Muscle layer of colon (tissue), 2 donors: ENCODE results near the gene KRTAP2-1.
"Not testable (repeated sequence)": the region's sequence is repeated elsewhere in the genome, so short reads cannot be mapped to it uniquely, and the experiment has no call there.

ENCODE experiments used
- H3K27ac ChIP-seq: one replicate; pipeline ENCODE4 v1.7.0; 2013; ENCODE audit warnings: low read depth, mild to moderate bottlenecking, low read length, moderate library complexity
- H3K27me3 ChIP-seq, 2 donors: one replicate each; pipeline ENCODE4 v1.7.0; 2013; ENCODE audit warnings: low read length in 2 of 2, mild to moderate bottlenecking in 2 of 2; ENCODE audit not compliant: insufficient read depth in 2 of 2, control insufficient read depth in 1 of 2
- H3K36me3 ChIP-seq: one replicate; pipeline ENCODE4 v1.7.0; 2013; ENCODE audit warnings: mild to moderate bottlenecking, low read length; ENCODE audit not compliant: insufficient read depth
- H3K4me1 ChIP-seq: one replicate; pipeline ENCODE4 v1.7.0; 2013; ENCODE audit warnings: mild to moderate bottlenecking, low read length; ENCODE audit not compliant: insufficient read depth
- H3K4me3 ChIP-seq, 2 donors: one replicate each; pipeline ENCODE4 v1.7.0; 2013; ENCODE audit warnings: low read length in 2 of 2, low read depth in 1 of 2, mild to moderate bottlenecking in 1 of 2, moderate library complexity in 1 of 2
- H3K9ac ChIP-seq: one replicate; pipeline ENCODE4 v1.7.0; 2013; ENCODE audit warnings: low read length
- H3K9me3 ChIP-seq: one replicate; pipeline ENCODE4 v1.7.0; 2013; ENCODE audit warnings: mild to moderate bottlenecking, low read length
- donor health status: abdominal sarcoma.
- donor health status: Adenocarcinoma of cecum.

KRTAP2-1 gene

DNA sequence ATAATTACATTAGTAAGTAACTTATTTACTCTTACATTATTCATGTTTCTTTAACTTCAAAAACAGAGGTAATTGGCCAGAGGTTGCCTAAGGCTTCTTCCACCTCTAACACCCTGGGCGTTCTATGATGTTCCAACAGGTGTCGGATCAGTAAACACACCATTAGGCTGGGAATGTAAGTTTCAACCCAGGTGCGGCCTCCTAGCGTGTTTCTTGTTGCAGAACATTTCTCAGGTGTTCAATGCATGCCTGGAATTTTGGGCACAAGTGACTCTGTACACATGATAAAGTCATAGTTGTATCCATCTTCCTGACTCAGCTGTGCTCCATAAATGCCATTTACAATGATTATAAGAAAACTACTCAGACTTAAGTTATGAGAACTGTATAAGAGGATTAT, 6.9 kb upstream of the KRTAP2-1 start:
- Histone ChIP-seq H3K27ac (no peak overlapping the region), H3K9me3 (no peaks in the 10 kb centered on the region), H3K4me1 (no peaks in the 10 kb centered on the region), H3K4me3 (no peak overlapping the region), H3K36me3 (no peaks in the 10 kb centered on the region), H3K9ac (no peak overlapping the region), H3K27me3 (no peaks in the 10 kb centered on the region)

DNA sequence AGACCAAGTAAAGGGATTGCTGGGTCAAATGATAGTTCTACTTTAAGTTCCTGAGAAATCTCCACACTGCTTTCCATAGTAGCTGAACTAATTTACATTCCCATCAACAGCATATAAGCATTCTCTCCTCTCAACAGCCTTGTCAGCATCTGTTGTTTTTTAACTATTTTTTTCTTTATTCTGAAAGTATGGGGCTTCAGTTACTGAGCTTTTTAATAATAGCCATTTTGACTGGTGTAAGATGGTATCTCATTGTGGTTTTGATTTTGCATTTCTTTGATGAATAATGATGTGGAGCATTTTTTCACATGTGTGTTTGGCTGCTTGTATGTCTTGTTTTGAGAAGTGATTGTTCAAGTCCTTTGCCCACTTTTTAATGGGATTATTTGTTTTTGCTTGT, 5.5 kb upstream of the KRTAP2-1 start:
- Histone ChIP-seq H3K4me3 (no peak overlapping the region), H3K36me3 (no peaks in the 10 kb centered on the region)

GRCh38 chr17:41049110-41049509, 2.0 kb upstream of the KRTAP2-1 start:
- H3K27ac ChIP-seq, result no peak overlapping the region
- H3K9ac ChIP-seq, result no peak overlapping the region
- H3K4me3 ChIP-seq, result no peak overlapping the region
- no peaks in the 10 kb centered on the region for H3K36me3 ChIP-seq
- no peaks in the 10 kb centered on the region for H3K9me3 ChIP-seq
- no peaks in the 10 kb centered on the region for H3K4me1 ChIP-seq
- no peaks in the 10 kb centered on the region for H3K27me3 ChIP-seq

More for the DNA sequence above, 5.5 kb upstream of the KRTAP2-1 start:
- Histone ChIP-seq H3K9me3 (no peaks in the 10 kb centered on the region), H3K27ac (no peak overlapping the region), H3K9ac (no peak overlapping the region), H3K27me3 (no peaks in the 10 kb centered on the region), H3K4me1 (no peaks in the 10 kb centered on the region)

DNA sequence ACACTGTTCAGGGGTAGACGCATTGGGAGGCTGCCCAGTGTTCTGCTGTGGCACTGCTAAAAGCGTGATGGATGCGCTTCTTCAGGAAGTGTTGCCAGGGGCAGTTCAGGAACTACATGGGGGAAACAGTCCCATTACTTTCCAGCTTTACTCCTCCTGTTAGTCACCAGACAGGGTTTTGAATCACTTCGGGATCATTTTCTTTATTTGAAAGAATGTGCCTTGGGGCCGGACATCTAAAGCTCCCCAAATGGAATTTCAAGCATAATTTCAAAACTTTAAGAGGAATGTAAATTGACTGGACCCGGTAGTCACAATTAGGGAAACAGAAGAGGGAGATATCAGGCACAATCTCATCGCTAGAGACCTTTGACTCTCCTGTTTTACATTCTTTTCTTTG, 1.3 kb upstream of the KRTAP2-1 start:
- H3K4me3 ChIP-seq, result no peak overlapping the region
- no peaks in the 10 kb centered on the region for H3K36me3 ChIP-seq
- H3K9ac ChIP-seq, result no peak overlapping the region
- H3K27ac ChIP-seq, result no peak overlapping the region
- H3K27me3 ChIP-seq, result no peaks in the 10 kb centered on the region
- no peaks in the 10 kb centered on the region for H3K9me3 ChIP-seq
- H3K4me1 ChIP-seq, result no peaks in the 10 kb centered on the region

DNA sequence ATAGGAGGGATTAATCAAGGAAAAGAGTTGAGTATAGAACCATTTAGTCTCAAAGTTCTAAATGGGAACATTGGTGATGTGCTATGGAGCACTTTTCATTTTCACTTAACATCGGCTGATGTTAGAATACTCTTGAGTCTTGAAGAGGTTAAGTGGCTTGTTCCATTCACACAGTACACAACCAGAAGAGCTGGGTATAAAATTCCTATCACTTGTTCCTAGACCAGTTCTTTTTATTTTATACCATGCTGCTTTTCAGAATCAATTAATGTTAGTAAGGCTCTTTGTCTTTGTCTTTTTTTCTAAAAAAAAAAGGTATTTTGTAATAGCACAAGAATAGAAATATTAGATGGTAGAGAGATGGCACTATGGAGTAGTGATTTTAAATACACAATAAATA, 4.2 kb downstream of the KRTAP2-1 start:
- no peaks in the 10 kb centered on the region for H3K27me3 ChIP-seq
- no peaks in the 10 kb centered on the region for H3K9me3 ChIP-seq
- H3K4me1 ChIP-seq, result no peaks in the 10 kb centered on the region
- no peak overlapping the region for H3K9ac ChIP-seq
- H3K4me3 ChIP-seq, result no peak overlapping the region
- H3K36me3 ChIP-seq, result no peaks in the 10 kb centered on the region
- no peak overlapping the region for H3K27ac ChIP-seq

DNA sequence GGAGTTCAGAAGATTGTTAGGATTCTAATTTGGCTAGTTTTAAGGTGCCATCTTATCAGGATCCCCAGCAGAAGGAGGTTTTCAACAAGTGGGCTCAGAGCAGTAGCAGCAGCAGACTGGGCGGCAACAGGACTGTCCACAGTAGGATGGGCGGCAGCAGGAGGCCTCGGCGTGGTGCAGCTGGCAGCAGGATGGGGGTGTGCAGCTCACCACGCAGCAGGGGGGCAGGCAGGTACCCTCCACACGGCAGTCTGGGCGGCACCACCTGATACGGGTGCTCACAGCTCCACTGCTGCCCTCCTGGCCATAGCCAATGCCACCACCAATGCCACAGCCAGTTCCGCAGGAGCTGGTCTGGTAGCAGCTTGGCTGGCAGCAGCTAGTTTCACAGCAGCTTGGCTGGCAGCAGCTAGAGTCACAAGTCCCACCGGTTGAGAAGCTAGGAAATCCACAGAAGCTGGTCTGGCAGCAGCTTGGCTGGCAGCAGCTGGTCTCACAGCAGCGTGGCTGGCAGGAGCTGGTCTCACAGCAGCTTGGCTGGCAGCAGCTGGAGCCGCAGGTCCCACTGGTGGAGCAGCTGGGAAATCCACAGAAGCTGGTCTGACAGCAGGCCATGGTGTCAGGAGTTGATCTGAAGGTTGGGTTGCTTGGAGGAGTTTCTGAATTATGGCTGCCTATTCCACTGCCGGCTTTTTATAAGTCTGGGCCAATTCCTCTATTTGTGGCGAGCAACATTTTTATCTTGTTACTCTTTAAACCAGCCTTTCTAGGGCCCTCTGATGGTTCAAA, 6.1 kb downstream of the KRTAP2-1 start, which contains the start of gene KRTAP1-1:
Gene KRTAP1-1 (minus strand): TSS at position 668 of the 789 bp plus-strand sequence. CDS start 53 bp downstream, at position 615.
- not testable (repeated sequence) for H3K27ac ChIP-seq, H3K27me3 ChIP-seq, H3K4me3 ChIP-seq, H3K4me1 ChIP-seq, H3K9ac ChIP-seq, H3K36me3 ChIP-seq, H3K9me3 ChIP-seq

- Histone ChIP-seq H3K9me3 (no peaks in the 10 kb centered on the region), H3K27ac (no peak overlapping the region), H3K4me1 (no peaks in the 10 kb centered on the region), H3K9ac (no peak overlapping the region), H3K36me3 (no peaks in the 10 kb centered on the region), H3K4me3 (no peak overlapping the region), H3K27me3 (no peaks in the 10 kb centered on the region)
Observed at GRCh38 chr17:41037853-41038350, 9.2 kb downstream of the KRTAP2-1 start.

DNA sequence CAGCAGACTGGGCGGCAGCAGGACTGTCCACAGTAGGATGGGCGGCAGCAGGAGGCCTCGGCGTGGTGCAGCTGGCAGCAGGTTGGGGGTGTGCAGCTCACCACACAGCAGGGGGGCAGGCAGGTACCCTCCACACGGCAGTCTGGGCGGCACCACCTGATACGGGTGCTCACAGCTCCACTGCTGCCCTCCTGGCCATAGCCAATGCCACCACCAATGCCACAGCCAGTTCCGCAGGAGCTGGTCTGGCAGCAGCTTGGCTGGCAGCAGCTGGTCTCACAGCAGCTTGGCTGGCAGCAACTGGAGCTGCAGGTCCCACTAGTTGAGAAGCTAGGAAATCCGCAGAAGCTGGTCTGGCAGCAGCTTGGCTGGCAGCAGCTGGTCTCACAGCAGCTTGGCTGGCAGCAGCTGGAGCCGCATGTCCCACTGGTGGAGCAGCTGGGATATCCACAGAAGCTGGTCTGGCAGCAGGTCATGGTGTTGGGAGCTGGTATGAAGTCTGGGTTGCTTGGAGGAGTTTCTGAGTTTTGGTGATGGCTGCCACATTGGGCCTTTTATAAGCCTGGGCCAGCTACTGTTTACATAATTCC, 12.7 kb downstream of the KRTAP2-1 start, which contains the start of gene KRTAP1-3:
Gene KRTAP1-3 (minus strand): TSS at position 529 of the 590 bp plus-strand sequence. CDS start 53 bp downstream, at position 476.
- H3K9me3 ChIP-seq, H3K36me3 ChIP-seq, H3K27ac ChIP-seq, H3K4me1 ChIP-seq, H3K27me3 ChIP-seq, H3K4me3 ChIP-seq, H3K9ac ChIP-seq: not testable (repeated sequence)

DNA sequence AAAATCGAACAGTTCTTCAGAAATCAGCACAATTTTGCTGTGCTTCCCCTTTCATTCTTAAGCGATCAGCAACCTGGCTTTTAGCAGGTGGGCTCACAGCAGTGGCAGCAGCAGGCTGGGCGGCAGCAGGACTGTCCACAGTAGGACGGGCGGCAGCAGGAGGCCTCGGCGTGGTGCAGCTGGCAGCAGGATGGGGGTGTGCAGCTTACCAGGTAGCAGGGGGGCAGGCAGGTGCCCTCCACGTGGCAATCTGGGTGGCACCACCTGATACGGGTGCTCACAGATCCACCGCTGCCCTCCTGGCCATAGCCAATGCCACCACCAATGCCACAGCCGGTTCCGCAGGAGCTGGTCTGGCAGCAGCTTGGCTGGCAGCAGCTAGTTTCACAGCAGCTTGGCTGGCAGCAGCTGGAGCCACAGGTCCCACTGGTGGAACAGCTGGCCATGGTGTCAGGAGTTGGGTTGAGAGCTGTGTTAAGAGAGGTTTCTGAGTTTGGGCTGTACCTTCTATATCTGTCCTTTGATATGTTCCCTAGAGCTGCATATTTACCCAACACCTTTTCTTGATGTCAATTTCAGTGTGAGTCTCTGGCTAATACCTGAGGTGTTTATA, 17.4 kb downstream of the KRTAP2-1 start, which contains the start of gene KRTAP1-4:
Gene KRTAP1-4 (minus strand): TSS at position 563 of the 613 bp plus-strand sequence. CDS start 117 bp downstream, at position 446.
- no peak within 1 kb of the TSS for H3K4me3 ChIP-seq
- H3K27ac ChIP-seq, result no peak within 1 kb of the TSS
- H3K9me3 ChIP-seq, result no peaks in the 10 kb centered on the region
- no peaks in the 10 kb centered on the region for H3K4me1 ChIP-seq
- H3K9ac ChIP-seq, result no peak within 1 kb of the TSS
- no peaks in the 10 kb centered on the region for H3K36me3 ChIP-seq
- peaks cover 0 to 4% of the 10 kb centered on the region in 2 donors for H3K27me3 ChIP-seq

GRCh38 chr17:41026715-41027471, 20.2 kb downstream of the KRTAP2-1 start, which contains the start of gene KRTAP1-5:
TSS of gene KRTAP1-5 (minus strand) at chr17:41027208. CDS start at chr17:41027155, 53 bp downstream.
- Histone ChIP-seq H3K9me3 (no peaks in the 10 kb centered on the region), H3K4me3 (no peak within 1 kb of the TSS), H3K27me3 (peaks cover 0 to 4% of the 10 kb centered on the region in 2 donors), H3K36me3 (no peaks in the 10 kb centered on the region), H3K27ac (no peak within 1 kb of the TSS), H3K4me1 (no peaks in the 10 kb centered on the region), H3K9ac (no peak within 1 kb of the TSS)

- Histone ChIP-seq H3K4me3 (no peak overlapping the region), H3K36me3 (no peaks in the 10 kb centered on the region), H3K27me3 (peaks cover 0 to 2% of the 10 kb centered on the region in 2 donors), H3K27ac (no peak overlapping the region), H3K4me1 (no peaks in the 10 kb centered on the region), H3K9me3 (no peaks in the 10 kb centered on the region), H3K9ac (no peak overlapping the region)
Observed at GRCh38 chr17:41024697-41025096, 22.4 kb downstream of the KRTAP2-1 start.
